ENCODE data around the gene BARHL1. TPM values are rescaled to one million over a fixed set of nuclear protein-coding genes. Genes with fewer than 3 reads are reported as not detected.
A peak's percentile ranks its signal among the peaks of the same experiment; 100 is the strongest.

Gene BARHL1
- total RNA-seq, 6 donors from 2014 or later: not detected

GRCh38 chr9:132575005-132575609 is 7.3 kb upstream of the BARHL1 start:
- Histone ChIP-seq H3K27me3 (peaks cover 0 to 20% (median 11%) of the 10 kb centered on the region in 4 donors), H3K4me1 (no peaks in the 10 kb centered on the region), H3K9me3 (no peaks in the 10 kb centered on the region), H3K36me3 (no peaks in the 10 kb centered on the region), H3K27ac (no peak overlapping the region), H3K4me3 (no peak overlapping the region)
- peak in 5 of 6 experiments; percentile 31 to 72 (median 51) for TF ChIP-seq CTCF (IDR thresholded peaks at IDR 0.05)
- no peak for TF ChIP-seq POLR2AphosphoS5 (IDR thresholded peaks at IDR 0.05)
- TF ChIP-seq POLR2A (IDR thresholded peaks at IDR 0.05): no peak
- TF ChIP-seq EP300 (IDR thresholded peaks at IDR 0.05): no peak
- WGBS, 2 donors: 10 to 13% methylated on average over 13 to 16 of the region's 16 CpGs
- DNase-seq (peak in 1 of 2 donors; percentile 48), ATAC-seq (ENCODE audit: low FRiP score in 2 of 2) (peak; percentile 49 to 79)

- Histone ChIP-seq H3K27me3 (peaks cover 0 to 27% (median 18%) of the 10 kb centered on the region in 4 donors), H3K27ac (no peak overlapping the region), H3K36me3 (no peaks in the 10 kb centered on the region), H3K4me1 (no peaks in the 10 kb centered on the region), H3K4me3 (no peak overlapping the region), H3K9me3 (no peaks in the 10 kb centered on the region)
- TF ChIP-seq POLR2AphosphoS5 (IDR thresholded peaks at IDR 0.05) (no peak), CTCF (IDR thresholded peaks at IDR 0.05) (no peak), POLR2A (IDR thresholded peaks at IDR 0.05) (no peak)
- ATAC-seq (ENCODE audit: low FRiP score in 2 of 2): no peak
- WGBS, 2 donors: 73 to 84% methylated on average over 5 of the region's 5 CpGs
- no peak for DNase-seq
Observed at GRCh38 chr9:132575811-132576210, 6.6 kb upstream of the BARHL1 start.

- Histone ChIP-seq H3K9me3 (no peaks in the 10 kb centered on the region), H3K36me3 (no peaks in the 10 kb centered on the region), H3K4me3 (no peak overlapping the region), H3K27me3 (peaks cover 0 to 35% (median 27%) of the 10 kb centered on the region in 4 donors), H3K4me1 (peaks cover 6 to 10% (median 7%) of the 10 kb centered on the region in 4 donors), H3K27ac (no peak overlapping the region)
- ATAC-seq (ENCODE audit: low FRiP score in 2 of 2) (no peak), DNase-seq (no peak)
- TF ChIP-seq POLR2AphosphoS5 (IDR thresholded peaks at IDR 0.05): no peak
- no peak for TF ChIP-seq CTCF (IDR thresholded peaks at IDR 0.05)
- no peak for TF ChIP-seq EP300 (IDR thresholded peaks at IDR 0.05)
- no peak for TF ChIP-seq POLR2A (IDR thresholded peaks at IDR 0.05)
Observed at GRCh38 chr9:132577119-132577518, 5.3 kb upstream of the BARHL1 start.

GRCh38 chr9:132578367-132578932 is 4.0 kb upstream of the BARHL1 start:
- Histone ChIP-seq H3K36me3 (no peaks in the 10 kb centered on the region), H3K27me3 (peaks cover 0 to 48% (median 35%) of the 10 kb centered on the region in 4 donors)
- no peak for DNase-seq

More at GRCh38 chr9:132578367-132578932, 4.0 kb upstream of the BARHL1 start:
- Histone ChIP-seq H3K9me3 (no peaks in the 10 kb centered on the region), H3K4me1 (peaks cover 7 to 16% (median 10%) of the 10 kb centered on the region in 4 donors), H3K4me3 (no peak overlapping the region), H3K27ac (no peak overlapping the region)
- TF ChIP-seq POLR2A (IDR thresholded peaks at IDR 0.05) (no peak), CTCF (IDR thresholded peaks at IDR 0.05) (no peak), EP300 (IDR thresholded peaks at IDR 0.05) (no peak), POLR2AphosphoS5 (IDR thresholded peaks at IDR 0.05) (no peak)
- WGBS, 2 donors: 21 to 45% methylated on average over 7 of the region's 7 CpGs
- no peak for ATAC-seq (ENCODE audit: low FRiP score in 2 of 2)

All from upper lobe of left lung (tissue), 6 donors.